GM18517 (cell line): ENCODE results near the gene GRK5.
A peak's percentile ranks its signal among the peaks of the same experiment; 100 is the strongest.

Experiments used
- ATAC-seq: cut with Tn5 transposase; IDR thresholded peaks from one replicate; pipeline ENCODE4 v1.9.1; 2021; ENCODE audit warnings: mild to moderate bottlenecking, moderate library complexity; ENCODE audit not compliant: unreplicated experiment

The GRK5 gene

GRCh38 chr10:119314061-119314460 is 106.7 kb downstream of the GRK5 start:
- no peak for ATAC-seq

GRCh38 chr10:119314486-119314885 is 107.1 kb downstream of the GRK5 start:
- ATAC-seq = no peak

GRCh38 chr10:119315128-119316001 is 108.0 kb downstream of the GRK5 start:
- ATAC-seq = peak; percentile 46

GRCh38 chr10:119316002-119316358 is 108.6 kb downstream of the GRK5 start:
- no peak for ATAC-seq

GRCh38 chr10:119316729-119317097 is 109.3 kb downstream of the GRK5 start:
- no peak for ATAC-seq

- ATAC-seq = no peak
These were observed 111.2 kb downstream of the GRK5 start for GRCh38 chr10:119318411-119319160.

- ATAC-seq = no peak
These were observed 112.0 kb downstream of the GRK5 start for GRCh38 chr10:119319161-119319919.

- ATAC-seq = no peak
These were observed 112.5 kb downstream of the GRK5 start for GRCh38 chr10:119319920-119320258.

GRCh38 chr10:119320981-119321380 is 113.6 kb downstream of the GRK5 start:
- ATAC-seq = no peak

GRCh38 chr10:119323085-119324016 is 116.0 kb downstream of the GRK5 start:
- ATAC-seq = no peak

- no peak for ATAC-seq
These were observed 117.8 kb downstream of the GRK5 start for GRCh38 chr10:119325131-119325530.

GRCh38 chr10:119326167-119326566 is 118.8 kb downstream of the GRK5 start:
- ATAC-seq = no peak

GRCh38 chr10:119327096-119327745 is 119.8 kb downstream of the GRK5 start:
- no peak for ATAC-seq

- no peak for ATAC-seq
These were observed 120.9 kb downstream of the GRK5 start for GRCh38 chr10:119328223-119328622.

- no peak for ATAC-seq
These were observed 123.0 kb downstream of the GRK5 start for GRCh38 chr10:119330342-119330741.

- ATAC-seq = no peak
These were observed 123.7 kb downstream of the GRK5 start for GRCh38 chr10:119331061-119331460.

GRCh38 chr10:119333146-119333792 is 125.9 kb downstream of the GRK5 start:
- ATAC-seq = no peak

GRCh38 chr10:119335671-119336353 is 128.4 kb downstream of the GRK5 start:
- ATAC-seq = no peak

GRCh38 chr10:119336599-119336998 is 129.2 kb downstream of the GRK5 start:
- ATAC-seq = no peak
